Breast epithelium (tissue), 3 donors: ENCODE data around the gene ELOB.

Experiments
- POLR2A ChIP-seq: fragments of 450-650 bp; IDR thresholded peaks from one replicate; pipeline ENCODE4 v1.6.1; 2016; ENCODE audit warnings: antibody characterized with exemption, mild to moderate bottlenecking, moderate library complexity
- POLR2AphosphoS5 ChIP-seq, 3 donors: sonication (generic); formaldehyde crosslinking; IDR thresholded peaks; one replicate each; pipeline ENCODE4 v1.6.1; 2017; ENCODE audit warnings: antibody characterized with exemption in 3 of 3
- TF ChIP-seq, protein P1 (sequence below), 3 donors: fragments of 450-650 bp; IDR thresholded peaks; one replicate each; pipeline ENCODE4 v1.5.1; 2016 to 2017; ENCODE audit warnings: antibody characterized with exemption in 3 of 3, mild to moderate bottlenecking in 3 of 3, moderate library complexity in 3 of 3

GRCh38 chr16:2806286-2806685, 29.2 kb upstream of the ELOB start:
- TF ChIP-seq, protein P1, sequence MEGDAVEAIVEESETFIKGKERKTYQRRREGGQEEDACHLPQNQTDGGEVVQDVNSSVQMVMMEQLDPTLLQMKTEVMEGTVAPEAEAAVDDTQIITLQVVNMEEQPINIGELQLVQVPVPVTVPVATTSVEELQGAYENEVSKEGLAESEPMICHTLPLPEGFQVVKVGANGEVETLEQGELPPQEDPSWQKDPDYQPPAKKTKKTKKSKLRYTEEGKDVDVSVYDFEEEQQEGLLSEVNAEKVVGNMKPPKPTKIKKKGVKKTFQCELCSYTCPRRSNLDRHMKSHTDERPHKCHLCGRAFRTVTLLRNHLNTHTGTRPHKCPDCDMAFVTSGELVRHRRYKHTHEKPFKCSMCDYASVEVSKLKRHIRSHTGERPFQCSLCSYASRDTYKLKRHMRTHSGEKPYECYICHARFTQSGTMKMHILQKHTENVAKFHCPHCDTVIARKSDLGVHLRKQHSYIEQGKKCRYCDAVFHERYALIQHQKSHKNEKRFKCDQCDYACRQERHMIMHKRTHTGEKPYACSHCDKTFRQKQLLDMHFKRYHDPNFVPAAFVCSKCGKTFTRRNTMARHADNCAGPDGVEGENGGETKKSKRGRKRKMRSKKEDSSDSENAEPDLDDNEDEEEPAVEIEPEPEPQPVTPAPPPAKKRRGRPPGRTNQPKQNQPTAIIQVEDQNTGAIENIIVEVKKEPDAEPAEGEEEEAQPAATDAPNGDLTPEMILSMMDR (IDR thresholded peaks at IDR 0.05), result no peak
- TF ChIP-seq POLR2AphosphoS5 (IDR thresholded peaks at IDR 0.05) (no peak), POLR2A (no peak)
